IPS-18c (cell line): ENCODE measurements around the gene SMG6.
"Not testable (repeated sequence)": the region's sequence is repeated elsewhere in the genome, so short reads cannot be mapped to it uniquely, and the experiment has no call there.

Experiments used
- H3K4me3 ChIP-seq: 2 replicates; pipeline ENCODE4 v1.7.0; 2013; ENCODE audit warnings: low read depth, mild to moderate bottlenecking, low read length, moderate library complexity; ENCODE audit not compliant: insufficient read depth
- H3K9me3 ChIP-seq: one replicate; pipeline ENCODE4 v1.6.1; 2013; ENCODE audit warnings: mild to moderate bottlenecking, low read length, moderate library complexity; ENCODE audit not compliant: control insufficient read depth, insufficient read depth

The SMG6 gene

DNA sequence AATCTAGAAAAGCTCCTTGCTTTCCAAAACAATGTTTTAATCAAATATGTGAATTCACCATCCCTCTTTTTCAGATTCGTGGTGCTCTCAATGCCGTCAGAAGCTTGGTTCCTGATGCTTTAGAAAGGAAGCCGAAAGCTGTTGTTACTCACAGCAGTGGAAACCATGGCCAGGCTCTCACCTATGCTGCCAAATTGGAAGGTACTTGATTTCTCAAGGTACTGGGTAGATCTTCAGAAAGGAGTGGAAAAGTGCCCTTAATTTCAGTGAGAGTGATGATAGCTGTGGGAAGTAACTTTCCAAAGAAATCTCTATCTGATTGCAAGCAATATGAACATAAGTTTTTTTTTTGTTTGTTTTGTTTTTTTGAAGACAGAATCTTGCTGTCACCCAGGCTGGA, 14.2 kb upstream of the SMG6 start:
- H3K9me3 ChIP-seq = no peaks in the 10 kb centered on the region
- no peak overlapping the region for H3K4me3 ChIP-seq

GRCh38 chr17:2316916-2317205, 13.3 kb upstream of the SMG6 start:
- H3K9me3 ChIP-seq, H3K4me3 ChIP-seq: not testable (repeated sequence)

GRCh38 chr17:2312736-2313135, 9.2 kb upstream of the SMG6 start:
- H3K4me3 ChIP-seq = no peak overlapping the region
- H3K9me3 ChIP-seq = no peaks in the 10 kb centered on the region

DNA sequence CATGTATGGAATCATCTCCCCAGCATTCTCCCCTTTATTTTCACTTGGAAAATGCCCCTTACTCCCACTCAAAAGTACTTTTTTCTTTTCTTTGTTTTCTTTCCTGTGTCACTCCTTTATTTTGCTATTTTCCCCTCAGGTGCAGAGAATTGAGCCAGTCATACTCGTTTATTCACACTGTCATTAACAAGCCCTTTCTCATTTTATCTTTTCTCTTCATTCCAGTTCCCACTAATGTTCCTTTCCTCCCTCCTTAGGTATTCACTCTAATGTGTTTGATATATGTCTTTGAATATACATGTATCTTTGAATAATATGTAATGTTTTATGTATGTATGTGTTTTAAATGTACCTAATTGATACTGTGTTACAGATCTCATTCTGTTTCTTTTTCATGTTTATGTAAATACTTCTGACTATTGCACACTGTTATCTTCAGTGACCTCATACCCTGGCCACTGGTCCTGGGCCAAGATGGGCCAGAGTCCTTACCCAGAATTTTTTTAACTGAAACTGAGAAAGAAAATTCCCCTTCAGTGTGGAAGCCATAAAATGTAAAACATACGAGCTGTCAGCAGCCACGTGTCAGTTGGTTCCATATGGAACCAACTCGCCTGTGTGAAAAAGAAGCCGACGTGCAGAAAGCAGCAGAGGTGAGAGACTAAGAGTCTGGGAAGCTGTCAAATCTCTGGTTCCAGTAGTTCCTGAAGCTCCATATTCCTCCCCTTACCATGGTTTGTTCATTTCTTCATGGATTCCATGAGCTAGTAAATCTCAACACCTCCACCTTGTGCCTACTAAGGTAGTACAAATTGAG, 6.0 kb upstream of the SMG6 start:
- no peaks in the 10 kb centered on the region for H3K9me3 ChIP-seq

GRCh38 chr17:2304931-2305330, 1.3 kb upstream of the SMG6 start:
- H3K9me3 ChIP-seq = no peaks in the 10 kb centered on the region
- H3K4me3 ChIP-seq = no peak overlapping the region

More for the DNA sequence above, 6.0 kb upstream of the SMG6 start:
- no peak overlapping the region for H3K4me3 ChIP-seq

GRCh38 chr17:2302778-2303203, 794 bp downstream of the SMG6 start:
- Histone ChIP-seq H3K4me3 (peak overlapping the region; percentile 96), H3K9me3 (no peaks in the 10 kb centered on the region)

DNA sequence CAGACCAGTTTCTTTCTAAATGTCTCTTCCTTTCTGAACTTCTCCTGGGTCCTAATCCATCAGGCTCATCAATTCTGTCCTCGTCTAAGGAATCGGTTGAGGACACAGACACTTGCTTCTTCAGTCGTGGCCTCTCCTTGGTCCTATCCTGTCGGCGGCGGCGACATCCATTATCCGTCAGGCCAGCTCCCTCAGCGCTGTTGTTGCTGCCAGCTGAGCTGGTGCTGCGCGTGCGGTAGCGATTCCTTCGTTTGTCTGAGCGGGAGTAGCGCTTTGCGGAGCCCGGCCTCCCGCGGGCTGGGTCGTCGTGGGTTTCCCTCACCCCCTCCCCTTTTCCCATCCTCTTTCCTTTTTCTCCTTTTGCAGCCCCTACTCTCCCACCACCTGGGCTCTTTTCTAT, 3.8 kb downstream of the SMG6 start:
- no peak overlapping the region for H3K4me3 ChIP-seq
- peaks cover 2% of the 10 kb centered on the region for H3K9me3 ChIP-seq

- Histone ChIP-seq H3K9me3 (peaks cover 2% of the 10 kb centered on the region), H3K4me3 (no peak overlapping the region)
Measured at GRCh38 chr17:2299136-2299535, 4.4 kb downstream of the SMG6 start.

- H3K9me3 ChIP-seq = peaks cover 2% of the 10 kb centered on the region
- no peak overlapping the region for H3K4me3 ChIP-seq
Measured at GRCh38 chr17:2297023-2297422, 6.6 kb downstream of the SMG6 start.

DNA sequence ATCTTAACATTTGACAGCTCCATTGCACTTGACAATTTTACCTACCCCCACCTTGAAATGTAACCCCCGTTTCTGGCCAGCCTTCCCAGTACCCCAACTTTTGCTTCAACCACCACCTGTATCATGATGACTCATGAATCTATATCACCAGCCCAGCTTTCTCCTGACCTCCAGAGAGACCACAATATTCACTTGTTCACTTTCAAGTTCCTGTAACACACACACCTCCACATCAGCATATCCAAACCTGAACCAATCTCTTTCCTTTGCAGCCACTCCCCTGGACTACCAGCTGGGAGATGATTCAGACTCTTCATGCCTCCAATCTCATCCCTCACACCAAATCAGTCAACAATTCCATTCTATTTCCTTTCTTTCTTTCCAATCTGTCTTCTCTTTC, 8.0 kb downstream of the SMG6 start:
- peaks cover 2% of the 10 kb centered on the region for H3K9me3 ChIP-seq

DNA sequence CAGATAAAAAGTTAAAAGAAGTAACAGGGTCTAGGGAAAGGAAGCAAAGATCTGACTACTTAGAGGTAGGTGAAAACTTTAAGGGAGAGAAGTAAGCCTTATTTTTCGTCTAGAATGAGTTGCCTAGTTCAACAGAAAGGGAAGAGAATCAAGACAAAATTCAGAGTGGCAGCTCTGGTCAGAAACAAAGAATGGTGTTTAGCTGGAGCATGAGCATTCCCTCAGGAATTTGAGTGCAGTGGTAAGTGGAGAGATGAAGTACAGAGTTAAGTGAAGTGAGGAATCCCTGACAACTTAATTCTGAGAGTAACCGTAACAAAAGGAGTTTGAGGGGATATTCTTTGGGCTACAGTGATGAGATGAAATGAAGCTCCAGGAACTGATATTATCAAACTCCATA, 11.5 kb downstream of the SMG6 start:
- peaks cover 2% of the 10 kb centered on the region for H3K9me3 ChIP-seq
- no peak overlapping the region for H3K4me3 ChIP-seq

More for the DNA sequence above, 8.0 kb downstream of the SMG6 start:
- no peak overlapping the region for H3K4me3 ChIP-seq

DNA sequence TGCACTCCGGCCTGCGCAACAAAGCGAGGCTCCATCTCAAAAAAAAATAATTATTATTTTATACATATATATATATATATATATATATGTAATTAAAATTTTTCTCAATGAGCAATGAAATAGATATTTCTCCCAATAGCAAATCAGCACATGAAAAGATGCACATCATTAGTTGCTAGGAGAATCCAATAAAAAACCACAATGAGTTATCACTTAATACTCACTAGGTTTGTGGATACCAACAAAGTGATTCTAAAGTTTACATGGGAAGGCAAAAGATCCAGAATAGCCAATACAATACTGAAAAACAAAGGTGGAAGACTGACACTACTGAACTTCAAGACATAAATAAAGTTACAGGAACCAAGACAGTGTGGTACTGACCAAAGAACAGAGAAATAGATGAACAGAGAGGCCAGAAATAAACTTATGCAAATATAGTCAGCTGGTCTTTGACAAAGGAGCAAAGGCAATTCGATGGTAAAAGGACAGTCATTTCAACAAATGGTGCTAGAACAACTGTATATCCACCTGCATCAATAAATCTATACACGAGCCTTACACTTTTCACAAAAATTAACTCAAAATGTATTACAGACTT, 13.6 kb downstream of the SMG6 start:
- Histone ChIP-seq H3K4me3 (no peak overlapping the region), H3K9me3 (no peaks in the 10 kb centered on the region)

DNA sequence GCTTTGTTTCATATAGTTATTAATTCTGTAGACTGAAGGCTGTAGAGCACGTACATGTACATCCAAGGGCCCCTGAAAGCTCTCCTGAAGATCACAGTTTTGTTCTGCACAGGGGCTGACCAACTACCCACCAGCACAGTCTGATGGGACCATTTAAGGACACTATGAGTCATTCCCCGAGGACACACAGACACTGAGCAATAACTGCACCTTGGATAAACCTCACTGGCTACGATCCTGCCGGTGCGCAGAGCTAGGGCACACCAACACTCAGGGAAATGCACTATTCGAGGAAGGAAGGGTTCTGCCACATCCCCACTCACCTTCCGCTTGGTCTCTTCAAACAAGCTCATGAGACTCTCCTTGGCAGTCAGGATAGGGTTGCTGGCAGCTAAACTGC, 20.3 kb downstream of the SMG6 start:
- Histone ChIP-seq H3K4me3 (no peak overlapping the region), H3K9me3 (no peaks in the 10 kb centered on the region)

GRCh38 chr17:2282297-2282873, 21.2 kb downstream of the SMG6 start:
- Histone ChIP-seq H3K9me3 (no peaks in the 10 kb centered on the region), H3K4me3 (no peak overlapping the region)

DNA sequence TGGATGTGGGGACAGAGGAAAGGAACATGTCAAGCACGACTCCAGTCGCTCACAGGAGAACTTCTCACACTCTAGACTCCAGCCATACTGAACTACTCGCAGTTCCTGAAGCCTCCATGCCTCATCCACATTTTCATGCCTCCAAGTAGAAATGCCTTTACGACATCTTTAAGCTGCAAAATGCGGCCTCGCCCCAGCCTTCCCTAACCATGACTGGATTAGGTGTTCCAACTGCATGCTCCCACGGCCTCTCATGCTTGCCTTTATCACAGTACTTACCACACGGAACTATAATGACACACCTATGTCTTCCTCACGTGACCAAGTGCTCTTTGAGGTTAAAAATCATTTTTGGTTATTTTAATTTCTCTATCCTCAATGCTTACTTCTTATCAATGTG, 23.9 kb downstream of the SMG6 start:
- Histone ChIP-seq H3K9me3 (no peaks in the 10 kb centered on the region), H3K4me3 (no peak overlapping the region)

GRCh38 chr17:2277429-2278170, 26.0 kb downstream of the SMG6 start:
- H3K4me3 ChIP-seq = no peak overlapping the region
- H3K9me3 ChIP-seq = no peaks in the 10 kb centered on the region

DNA sequence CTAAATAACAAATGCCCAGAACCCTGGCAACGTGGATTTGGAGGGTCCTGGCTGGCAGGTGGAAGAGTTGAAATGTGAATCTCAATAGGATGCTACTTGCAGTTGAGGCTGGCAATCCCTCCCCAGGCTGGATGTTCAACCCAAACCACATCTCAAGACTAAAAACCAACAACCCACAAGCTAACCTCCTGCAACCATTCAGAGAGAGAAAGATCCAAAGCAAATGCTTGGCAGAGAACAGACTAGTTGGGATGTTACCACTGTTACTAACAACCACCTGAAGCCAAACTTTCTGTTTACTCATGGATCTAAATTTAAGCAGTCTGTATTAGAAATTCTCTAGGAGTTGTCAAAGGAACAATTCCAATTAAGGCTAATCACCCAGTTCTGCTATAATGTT, 27.9 kb downstream of the SMG6 start:
- H3K4me3 ChIP-seq = no peak overlapping the region
- no peaks in the 10 kb centered on the region for H3K9me3 ChIP-seq

- H3K4me3 ChIP-seq = no peak overlapping the region
- no peaks in the 10 kb centered on the region for H3K9me3 ChIP-seq
Measured at GRCh38 chr17:2274414-2274813, 29.2 kb downstream of the SMG6 start.
